Esophagus muscularis mucosa (tissue), 3 donors: ENCODE measurements around the gene THUMPD2.

Experiments
- POLR2A ChIP-seq: fragments of 450-650 bp; IDR thresholded peaks from one replicate; pipeline ENCODE4 v1.6.1; 2017; ENCODE audit warnings: antibody characterized with exemption, moderate library complexity, mild to moderate bottlenecking, low read depth
- POLR2AphosphoS5 ChIP-seq, 2 donors: sonication (generic); formaldehyde crosslinking; IDR thresholded peaks; one replicate each; pipeline ENCODE4 v1.6.1; 2017; ENCODE audit warnings: antibody characterized with exemption in 2 of 2
- TF ChIP-seq, protein P1 (sequence below), 3 experiments: fragments of 200-600 bp in 2 of 3; fragments of 450-650 bp in 1 of 3; sonication (generic) in 2 of 3; IDR thresholded peaks; one replicate each; pipeline ENCODE4 v1.5.1; 2017 to 2019; ENCODE audit warnings: antibody characterized with exemption in 3 of 3, mild to moderate bottlenecking in 2 of 3, moderate library complexity in 1 of 3

DNA sequence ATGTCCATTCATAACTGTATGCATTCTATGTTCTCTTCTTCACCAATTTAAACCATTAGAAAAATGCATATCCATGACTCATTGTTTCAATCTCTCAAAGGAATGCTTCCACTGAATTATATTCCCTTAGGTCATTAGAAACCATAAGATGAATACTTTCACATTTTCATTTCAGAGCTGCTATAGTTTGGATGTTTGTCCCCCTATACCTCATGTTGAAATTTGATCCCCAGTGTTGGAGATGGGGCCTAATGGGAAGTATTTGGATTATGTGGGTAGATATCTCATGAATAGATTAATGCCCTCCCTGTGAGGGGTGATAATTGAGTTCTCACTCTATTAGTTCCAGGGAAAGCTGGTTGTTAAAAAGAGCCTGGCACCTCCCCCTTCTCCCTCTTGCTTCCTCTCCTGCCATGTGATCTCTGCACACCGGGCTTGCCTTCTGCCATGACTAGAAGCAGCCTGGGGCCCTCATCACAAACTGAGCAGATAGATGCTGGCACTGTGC, 35.7 kb downstream of the THUMPD2 start:
- TF ChIP-seq POLR2A (no peak), POLR2AphosphoS5 (IDR thresholded peaks at IDR 0.05) (no peak)
- TF ChIP-seq, protein P1, sequence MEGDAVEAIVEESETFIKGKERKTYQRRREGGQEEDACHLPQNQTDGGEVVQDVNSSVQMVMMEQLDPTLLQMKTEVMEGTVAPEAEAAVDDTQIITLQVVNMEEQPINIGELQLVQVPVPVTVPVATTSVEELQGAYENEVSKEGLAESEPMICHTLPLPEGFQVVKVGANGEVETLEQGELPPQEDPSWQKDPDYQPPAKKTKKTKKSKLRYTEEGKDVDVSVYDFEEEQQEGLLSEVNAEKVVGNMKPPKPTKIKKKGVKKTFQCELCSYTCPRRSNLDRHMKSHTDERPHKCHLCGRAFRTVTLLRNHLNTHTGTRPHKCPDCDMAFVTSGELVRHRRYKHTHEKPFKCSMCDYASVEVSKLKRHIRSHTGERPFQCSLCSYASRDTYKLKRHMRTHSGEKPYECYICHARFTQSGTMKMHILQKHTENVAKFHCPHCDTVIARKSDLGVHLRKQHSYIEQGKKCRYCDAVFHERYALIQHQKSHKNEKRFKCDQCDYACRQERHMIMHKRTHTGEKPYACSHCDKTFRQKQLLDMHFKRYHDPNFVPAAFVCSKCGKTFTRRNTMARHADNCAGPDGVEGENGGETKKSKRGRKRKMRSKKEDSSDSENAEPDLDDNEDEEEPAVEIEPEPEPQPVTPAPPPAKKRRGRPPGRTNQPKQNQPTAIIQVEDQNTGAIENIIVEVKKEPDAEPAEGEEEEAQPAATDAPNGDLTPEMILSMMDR (IDR thresholded peaks at IDR 0.05) = no peak
